Fibroblast of lung (primary cell): ENCODE measurements around the gene NUMA1. TPM values are rescaled to one million over a fixed set of nuclear protein-coding genes. Genes with fewer than 3 reads are reported as not detected.
A peak's percentile ranks its signal among the peaks of the same experiment; 100 is the strongest.

Experiments
- DNase-seq, 2 donors: peaks; one replicate each; pipeline versions ENCODE4 v3.0.0 to v3.0.0-alpha.2; 2010; ENCODE audit warnings: low read depth in 2 of 2
- H2AFZ ChIP-seq: 2 replicates; pipeline ENCODE4 v1.5.1; 2012; ENCODE audit warnings: low read length, control low read depth, inconsistent platforms
- H3K27ac ChIP-seq: 2 replicates; pipeline ENCODE4 v1.5.1; 2011; ENCODE audit warnings: low read length, control low read depth; ENCODE audit not compliant: insufficient read depth
- H3K27me3 ChIP-seq: 2 replicates; pipeline ENCODE4 v1.5.1; 2011; ENCODE audit warnings: mild to moderate bottlenecking, low read length; ENCODE audit not compliant: control insufficient read depth, insufficient read depth
- H3K36me3 ChIP-seq: 2 replicates; pipeline ENCODE4 v1.5.1; 2011; ENCODE audit warnings: low read length; ENCODE audit not compliant: control insufficient read depth, insufficient read depth
- H3K4me1 ChIP-seq: 2 replicates; pipeline ENCODE4 v1.5.1; 2011; ENCODE audit warnings: low read length; ENCODE audit not compliant: control insufficient read depth, insufficient read depth; ENCODE audit errors: extremely low read depth
- H3K4me2 ChIP-seq: 2 replicates; pipeline ENCODE4 v1.5.1; 2011; ENCODE audit warnings: low read length, control low read depth; ENCODE audit not compliant: insufficient read depth; ENCODE audit errors: extremely low read depth
- H3K4me3 ChIP-seq, 4 experiments: fragments of 200-600 bp in 1 of 4; sonication (generic) in 1 of 4; replicated peaks in 1 of 4; 2 replicates each; pipeline ENCODE4 v1.5.1; 2011 to 2016; ENCODE audit warnings: low read length in 4 of 4, low read depth in 3 of 4, mild to moderate bottlenecking in 3 of 4, control low read depth in 2 of 4, inconsistent platforms in 1 of 4, mixed read lengths in 1 of 4; ENCODE audit not compliant: insufficient read depth in 1 of 4; ENCODE audit errors: control extremely low read depth in 1 of 4
- H3K79me2 ChIP-seq: 2 replicates; pipeline ENCODE4 v1.5.1; 2012; ENCODE audit warnings: mild to moderate bottlenecking, low read length, inconsistent platforms; ENCODE audit not compliant: control insufficient read depth, insufficient read depth
- H3K9ac ChIP-seq: 2 replicates; pipeline ENCODE4 v1.5.1; 2011; ENCODE audit warnings: mild to moderate bottlenecking, low read length, control low read depth; ENCODE audit not compliant: insufficient read depth
- H3K9me3 ChIP-seq: 2 replicates; pipeline ENCODE4 v1.5.1; 2012; ENCODE audit warnings: low read depth, low read length; ENCODE audit not compliant: control insufficient read depth, insufficient read depth
- H4K20me1 ChIP-seq: 2 replicates; pipeline ENCODE4 v1.5.1; 2011; ENCODE audit warnings: low read length; ENCODE audit not compliant: control insufficient read depth, insufficient read depth; ENCODE audit errors: extremely low read depth
- EZH2 ChIP-seq: IDR thresholded peaks from 2 replicates; pipeline ENCODE4 v1.5.1; 2012; ENCODE audit warnings: low read length, control low read depth, mild to moderate bottlenecking; ENCODE audit errors: missing control alignments
- polyA plus RNA-seq, 2 donors: library from polyadenylated mRNA; depleted of rRNA in 1 of 2; stranded (reverse) in 1 of 2; unstranded in 1 of 2; fragments of >200 nt; gene quantifications; 2 replicates each; pipeline ENCODE4 v1.2.1, GENCODE V29; 2011 to 2012; ENCODE audit warnings: missing spikeins in 1 of 2
- total RNA-seq: library from RNA; depleted of rRNA; stranded (reverse); fragments of >200 nt; gene quantifications from 2 replicates; pipeline ENCODE4 v1.2.1, GENCODE V29; 2014
- TF ChIP-seq, protein P1 (sequence below), 2 donors: IDR thresholded peaks in 1 of 2; conservative IDR thresholded peaks in 1 of 2; 1 replicate in 1 of 2; 2 replicates in 1 of 2; pipeline ENCODE4 v1.5.1; 2011 to 2012; ENCODE audit warnings: low read length in 2 of 2, control low read depth in 1 of 2, inconsistent platforms in 1 of 2, low read depth in 1 of 2, mild to moderate bottlenecking in 1 of 2

NUMA1 gene
- total and polyA plus RNA-seq, 2 donors (not counting 1 experiment from before 2014, with no cell fraction given) = 59.0 to 247 TPM

DNA sequence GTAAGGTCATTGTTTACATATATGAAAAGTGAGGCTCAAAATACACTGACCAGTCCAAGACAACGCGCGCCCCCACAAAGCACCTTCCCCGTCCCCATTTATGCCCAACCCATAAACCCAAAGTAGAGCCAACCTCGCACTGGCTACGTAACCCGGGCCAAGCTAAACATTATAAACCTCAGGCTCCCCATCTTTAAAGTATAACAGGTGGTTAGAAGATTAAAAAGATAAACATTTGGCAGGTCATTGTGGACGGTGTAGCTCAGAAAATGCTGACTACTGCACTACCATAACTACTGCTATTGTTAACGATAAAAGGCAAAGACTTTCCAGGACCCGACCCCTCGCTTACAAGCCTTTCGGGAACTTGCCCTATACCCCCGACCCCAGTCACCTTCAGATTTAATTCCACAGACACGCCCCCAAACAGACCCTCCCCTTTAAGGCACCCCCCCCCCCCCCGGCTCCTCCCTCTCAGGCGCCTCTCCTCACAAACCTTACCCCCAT, 470 bp downstream of the NUMA1 start:
- peak in 1 of 2 donors; percentile 42 for DNase-seq
- Histone ChIP-seq H4K20me1 (no peaks in the 10 kb centered on the region), H3K4me3 (peak overlapping the region; percentile 77 to 92 (median 84)), H3K9ac (peak overlapping the region; percentile 72), H3K4me1 (peaks cover 2% of the 10 kb centered on the region), H3K27ac (peak overlapping the region; percentile 96), H3K4me2 (peak overlapping the region; percentile 99), H3K9me3 (no peaks in the 10 kb centered on the region), H3K79me2 (peaks cover 48% of the 10 kb centered on the region), H2AFZ (peak overlapping the region; percentile 29), H3K36me3 (no peaks in the 10 kb centered on the region), H3K27me3 (no peaks in the 10 kb centered on the region)
- TF ChIP-seq, protein P1, sequence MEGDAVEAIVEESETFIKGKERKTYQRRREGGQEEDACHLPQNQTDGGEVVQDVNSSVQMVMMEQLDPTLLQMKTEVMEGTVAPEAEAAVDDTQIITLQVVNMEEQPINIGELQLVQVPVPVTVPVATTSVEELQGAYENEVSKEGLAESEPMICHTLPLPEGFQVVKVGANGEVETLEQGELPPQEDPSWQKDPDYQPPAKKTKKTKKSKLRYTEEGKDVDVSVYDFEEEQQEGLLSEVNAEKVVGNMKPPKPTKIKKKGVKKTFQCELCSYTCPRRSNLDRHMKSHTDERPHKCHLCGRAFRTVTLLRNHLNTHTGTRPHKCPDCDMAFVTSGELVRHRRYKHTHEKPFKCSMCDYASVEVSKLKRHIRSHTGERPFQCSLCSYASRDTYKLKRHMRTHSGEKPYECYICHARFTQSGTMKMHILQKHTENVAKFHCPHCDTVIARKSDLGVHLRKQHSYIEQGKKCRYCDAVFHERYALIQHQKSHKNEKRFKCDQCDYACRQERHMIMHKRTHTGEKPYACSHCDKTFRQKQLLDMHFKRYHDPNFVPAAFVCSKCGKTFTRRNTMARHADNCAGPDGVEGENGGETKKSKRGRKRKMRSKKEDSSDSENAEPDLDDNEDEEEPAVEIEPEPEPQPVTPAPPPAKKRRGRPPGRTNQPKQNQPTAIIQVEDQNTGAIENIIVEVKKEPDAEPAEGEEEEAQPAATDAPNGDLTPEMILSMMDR (conservative IDR thresholded peaks at IDR 0.05 in 1 of 2, IDR thresholded peaks at IDR 0.05 in 1 of 2; ENCODE audit: low read depth in 1 of 2, low read length in 2 of 2) = no peak
- no peak for TF ChIP-seq EZH2

DNA sequence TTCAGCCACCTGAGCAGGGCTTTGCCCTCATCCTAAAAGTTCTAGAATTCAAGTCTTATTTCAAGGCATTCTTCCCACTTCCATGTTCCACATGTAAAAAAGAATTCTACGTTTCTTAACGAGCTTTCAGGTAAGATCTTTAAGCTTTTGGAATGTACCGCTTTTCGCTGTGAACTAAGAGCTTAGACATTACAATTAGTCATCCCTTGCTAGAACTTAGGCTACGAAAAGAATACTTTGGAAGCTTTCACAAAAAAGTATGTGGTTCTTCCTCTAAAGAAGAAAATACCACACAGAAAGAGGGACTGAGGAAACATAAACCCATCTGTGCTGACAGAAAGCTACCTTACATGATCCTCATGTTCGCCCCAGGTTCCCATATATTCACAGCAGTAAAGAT, 1.9 kb downstream of the NUMA1 start:
- Histone ChIP-seq H3K79me2 (peaks cover 59% of the 10 kb centered on the region), H3K27me3 (no peaks in the 10 kb centered on the region), H3K36me3 (no peaks in the 10 kb centered on the region), H3K27ac (peak overlapping the region; percentile 96), H3K4me3 (peak overlapping the region in 2 of 4 experiments; percentile 81 to 92), H4K20me1 (no peaks in the 10 kb centered on the region), H3K4me2 (peak overlapping the region; percentile 99), H3K9me3 (no peaks in the 10 kb centered on the region), H3K4me1 (peaks cover 2% of the 10 kb centered on the region), H2AFZ (peak overlapping the region; percentile 28), H3K9ac (no peak overlapping the region)
- TF ChIP-seq, protein P1 (conservative IDR thresholded peaks at IDR 0.05 in 1 of 2, IDR thresholded peaks at IDR 0.05 in 1 of 2; ENCODE audit: low read depth in 1 of 2, low read length in 2 of 2) = no peak
- TF ChIP-seq EZH2 = no peak
- peak in 1 of 2 donors; percentile 64 for DNase-seq

DNA sequence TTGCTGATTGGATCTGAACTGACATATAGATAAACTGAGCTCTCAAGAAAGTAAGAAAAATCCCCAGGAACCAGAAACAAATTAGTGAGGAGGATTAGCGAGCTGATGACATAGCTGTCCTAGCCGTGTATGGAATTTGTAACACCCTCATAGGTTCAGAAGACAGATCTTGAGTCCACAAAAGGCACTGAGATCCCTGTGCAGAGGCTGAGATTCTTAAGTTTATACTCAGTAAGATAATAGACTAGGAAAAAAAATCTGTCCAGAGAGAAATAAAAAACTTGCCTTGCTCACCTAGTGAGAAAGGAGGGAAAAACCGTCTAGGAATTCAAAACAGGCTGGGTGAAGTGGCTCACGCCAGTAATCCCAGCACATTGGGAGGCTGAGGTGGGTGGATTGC, 4.6 kb downstream of the NUMA1 start:
- peaks cover 79% of the 10 kb centered on the region for H3K79me2 ChIP-seq
- no peaks in the 10 kb centered on the region for H3K27me3 ChIP-seq
- H3K27ac ChIP-seq = no peak overlapping the region
- DNase-seq = peak in 1 of 2 donors; percentile 32
- H3K4me2 ChIP-seq = no peak overlapping the region
- no peaks in the 10 kb centered on the region for H3K36me3 ChIP-seq
- no peak overlapping the region for H3K4me3 ChIP-seq
- no peaks in the 10 kb centered on the region for H3K9me3 ChIP-seq
- H3K4me1 ChIP-seq = peaks cover 14% of the 10 kb centered on the region
- no peaks in the 10 kb centered on the region for H4K20me1 ChIP-seq
- TF ChIP-seq EZH2 = no peak
- TF ChIP-seq, protein P1 (conservative IDR thresholded peaks at IDR 0.05 in 1 of 2, IDR thresholded peaks at IDR 0.05 in 1 of 2; ENCODE audit: low read depth in 1 of 2, low read length in 2 of 2) = no peak
- no peak overlapping the region for H2AFZ ChIP-seq
- no peak overlapping the region for H3K9ac ChIP-seq
